HepG2 (cell line): ENCODE results near the gene VPS13C. TPM values are rescaled to one million over a fixed set of nuclear protein-coding genes. Genes with fewer than 3 reads are reported as not detected.
A peak's percentile ranks its signal among the peaks of the same experiment; 100 is the strongest.

Experiments
- ARHGAP35 ChIP-seq: sonication (generic); formaldehyde crosslinking; IDR thresholded peaks from 2 replicates; pipeline ENCODE4 v1.9.0; 2022; ENCODE audit warnings: mild to moderate bottlenecking, inconsistent platforms, moderate library complexity, missing genetic modification reagents, borderline replicate concordance
- ATF3 ChIP-seq: sonication (generic); formaldehyde crosslinking; IDR thresholded peaks from 2 replicates; pipeline ENCODE4 v1.4.0; 2020; ENCODE audit warnings: missing genetic modification reagents
- BCL3 ChIP-seq: sonication (generic); formaldehyde crosslinking; IDR thresholded peaks from 2 replicates; pipeline ENCODE4 v1.5.1; 2020; ENCODE audit warnings: mild to moderate bottlenecking, missing genetic modification reagents, moderate library complexity
- BCLAF1 ChIP-seq: fragments of 450-650 bp; IDR thresholded peaks from 2 replicates; pipeline ENCODE4 v1.6.1; 2017; ENCODE audit warnings: mild to moderate bottlenecking
- BRD4 ChIP-seq: sonication (generic); formaldehyde crosslinking; IDR thresholded peaks from 2 replicates; pipeline ENCODE4 v1.4.0; 2020; ENCODE audit warnings: missing genetic modification reagents
- CHCHD3 ChIP-seq: sonication (generic); formaldehyde crosslinking; IDR thresholded peaks from 2 replicates; pipeline ENCODE4 v1.8.0; 2022; ENCODE audit warnings: mild to moderate bottlenecking, missing genetic modification reagents, moderate library complexity
- DR1 ChIP-seq: sonication (generic); formaldehyde crosslinking; IDR thresholded peaks from 2 replicates; pipeline ENCODE4 v1.8.0; 2021; ENCODE audit warnings: mild to moderate bottlenecking, missing genetic modification reagents, inconsistent platforms
- HDAC1 ChIP-seq: sonication (generic); formaldehyde crosslinking; IDR thresholded peaks from 2 replicates; pipeline ENCODE4 v1.5.1; 2020; ENCODE audit warnings: mild to moderate bottlenecking, missing genetic modification reagents
- HNRNPH1 ChIP-seq: fragments of 200-400 bp; formaldehyde crosslinking; optimal IDR thresholded peaks from 2 replicates; pipeline ENCODE3; 2017; ENCODE audit warnings: mild to moderate bottlenecking, low read depth, low read length
- HOXA7 ChIP-seq: sonication (generic); formaldehyde crosslinking; IDR thresholded peaks from 2 replicates; pipeline ENCODE4 v1.8.1; 2022; ENCODE audit warnings: mild to moderate bottlenecking, missing genetic modification reagents, moderate library complexity
- KLF16 ChIP-seq, 2 experiments: sonication (generic) in 1 of 2; formaldehyde crosslinking in 1 of 2; IDR thresholded peaks; 2 replicates each; pipeline versions ENCODE4 v1.6.1 to v1.8.0; 2016 to 2023; ENCODE audit warnings: missing genetic modification reagents in 2 of 2, missing compliant biosample characterization in 1 of 2
- MED13 ChIP-seq: sonication (generic); formaldehyde crosslinking; IDR thresholded peaks from 2 replicates; pipeline ENCODE4 v1.5.0; 2020; ENCODE audit warnings: missing genetic modification reagents
- NONO ChIP-seq, 2 experiments: fragments of 450-650 bp in 1 of 2; sonication (generic) in 1 of 2; formaldehyde crosslinking in 1 of 2; IDR thresholded peaks in 1 of 2; conservative IDR thresholded peaks in 1 of 2; 2 replicates each; pipeline versions ENCODE4 v1.6.1 to v1.8.0; 2017 to 2022; ENCODE audit warnings: mild to moderate bottlenecking in 1 of 2, missing genetic modification reagents in 1 of 2, moderate library complexity in 1 of 2
- NR2F2 ChIP-seq: IDR thresholded peaks from 2 replicates; pipeline ENCODE4 v1.6.1; 2012; ENCODE audit warnings: low read depth, inconsistent platforms, borderline replicate concordance
- NR2F6 ChIP-seq, 2 experiments: IDR thresholded peaks; 2 replicates each; pipeline ENCODE4 v1.6.1; 2016; ENCODE audit warnings: antibody characterized with exemption in 1 of 2, mild to moderate bottlenecking in 1 of 2
- PAF1 ChIP-seq: IDR thresholded peaks from 2 replicates; pipeline ENCODE4 v1.6.1; 2016; ENCODE audit warnings: missing genetic modification reagents, missing compliant biosample characterization
- PBX2 ChIP-seq: IDR thresholded peaks from 2 replicates; pipeline ENCODE4 v1.6.1; 2016; ENCODE audit warnings: control low read depth
- PREB ChIP-seq: sonication (generic); formaldehyde crosslinking; IDR thresholded peaks from 2 replicates; pipeline ENCODE4 v1.4.0; 2020; ENCODE audit warnings: missing genetic modification reagents
- SRF ChIP-seq: IDR thresholded peaks from 2 replicates; pipeline ENCODE4 v1.6.1; 2011; ENCODE audit warnings: mild to moderate bottlenecking, low read depth, low read length, moderate library complexity
- SYNCRIP ChIP-seq: fragments of 200-400 bp; formaldehyde crosslinking; IDR thresholded peaks from 2 replicates; pipeline ENCODE4 v1.6.1; 2018; ENCODE audit warnings: mild to moderate bottlenecking, low read depth, low read length; ENCODE audit not compliant: insufficient read depth
- ZNF776 ChIP-seq: sonication (generic); formaldehyde crosslinking; IDR thresholded peaks from 2 replicates; pipeline ENCODE4 v1.4.0; 2020; ENCODE audit warnings: mild to moderate bottlenecking, missing genetic modification reagents
- polyA plus RNA-seq, 8 experiments: library from polyadenylated mRNA; depleted of rRNA in 3 of 8; stranded (reverse) in 7 of 8; unstranded in 1 of 8; fragments of >200 nt; fragmentation: Illumina TruSeq in 4 of 8; extraction: Trizol in 4 of 8; gene quantifications; 2 replicates each; pipeline versions ENCODE4 v1.2.1 to v1.2.3, GENCODE V29; 2011 to 2016; ENCODE audit warnings: low read depth in 4 of 8, missing spikeins in 1 of 8, mixed read lengths in 1 of 8; ENCODE audit not compliant: insufficient read depth in 1 of 8
- total RNA-seq, 5 experiments: library from RNA; depleted of rRNA; stranded (reverse); fragments of >200 nt; fragmentation: Illumina TruSeq; extraction: Trizol; gene quantifications; 2 replicates each; pipeline ENCODE4 v1.2.3, GENCODE V29; 2016; ENCODE audit warnings: low read depth in 1 of 5

Gene VPS13C
- total and polyA plus RNA-seq, 2 of the 13 experiments (the other 11 are each of a cell fraction or from before 2014, with no cell fraction given), result 10.9 to 26.8 TPM

GRCh38 chr15:62068071-62068809 lies 8.0 kb upstream of the VPS13C start (continued):
- TF ChIP-seq DR1 (CRISPR knock-in tag) (no peak), BCLAF1 (no peak), KLF16 (CRISPR knock-in tag; IDR thresholded peaks at IDR 0.05) (peak in 1 of 2 experiments; percentile 22; a peak in 1 of 4 replicates), PAF1 (CRISPR knock-in tag) (no peak), ATF3 (CRISPR knock-in tag) (no peak), SRF (no peak), PREB (no peak), BCL3 (CRISPR knock-in tag) (peak; percentile 63; the same call in 1 of the 2 replicates), HOXA7 (no peak), BRD4 (no peak), ARHGAP35 (CRISPR knock-in tag) (no peak), HDAC1 (peak; percentile 50; the same call in 1 of the 2 replicates), HNRNPH1 (no peak), MED13 (CRISPR knock-in tag) (no peak), NONO (IDR thresholded peaks at IDR 0.05) (no peak), NONO (CRISPR knock-in tag; conservative IDR thresholded peaks at IDR 0.05) (no peak; the same call in 1 of the 2 replicates), PBX2 (CRISPR knock-in tag) (no peak), ZNF776 (CRISPR knock-in tag) (peak; percentile 34; the same call in 1 of the 2 replicates), SYNCRIP (no peak), NR2F6 (IDR thresholded peaks at IDR 0.05) (no peak), NR2F6 (CRISPR knock-in tag; IDR thresholded peaks at IDR 0.05) (no peak), NR2F2 (no peak), CHCHD3 (no peak)
